Right lobe of liver (tissue), 6 donors: Measurements from ENCODE around the gene CEP72. TPM values are rescaled to one million over a fixed set of nuclear protein-coding genes. Genes with fewer than 3 reads are reported as not detected.

Experiments used
- ATAC-seq, 4 donors: fragments of 200-7000 bp; cut with Tn5 transposase; one replicate each; pipeline ENCODE4 v1.9.1; 2020; ENCODE audit warnings: mild to moderate bottlenecking in 4 of 4, moderate library complexity in 4 of 4
- DNase-seq, 3 donors: peaks; one replicate each; pipeline ENCODE4 v3.0.0-alpha.2; 2020
- H3K27ac ChIP-seq, 3 donors: fragments of 200-600 bp; one replicate each; pipeline ENCODE4 v1.8.0; 2022
- H3K27me3 ChIP-seq, 2 donors: fragments of 200-600 bp; one replicate each; pipeline ENCODE4 v1.8.0; 2022
- H3K36me3 ChIP-seq, 4 donors: fragments of 200-600 bp; sonication (generic) in 1 of 4; one replicate each; pipeline versions ENCODE4 v1.5.1 to v1.8.0; 2017 to 2022; ENCODE audit warnings: control low read depth in 1 of 4
- H3K4me1 ChIP-seq, 4 donors: fragments of 200-600 bp; sonication (generic) in 1 of 4; one replicate each; pipeline versions ENCODE4 v1.5.1 to v1.8.0; 2017 to 2022; ENCODE audit warnings: control low read depth in 1 of 4
- H3K4me3 ChIP-seq, 3 donors: fragments of 200-600 bp; one replicate each; pipeline ENCODE4 v1.8.0; 2022
- H3K9me3 ChIP-seq, 4 donors: fragments of 200-600 bp; sonication (generic) in 1 of 4; one replicate each; pipeline versions ENCODE4 v1.5.1 to v1.8.0; 2017 to 2022; ENCODE audit warnings: control low read depth in 1 of 4
- POLR2A ChIP-seq: fragments of 450-650 bp; IDR thresholded peaks from one replicate; pipeline ENCODE4 v1.6.1; 2017; ENCODE audit warnings: antibody characterized with exemption, mild to moderate bottlenecking
- WGBS: methylation state at CpG from one replicate; pipeline ENCODE4 v1.1.6; 2018; ENCODE audit warnings: low coverage, low lambda C conversion rate; ENCODE audit not compliant: insufficient coverage; ENCODE audit errors: missing lambda C conversion rate; 5-methylcytosine and 5-hydroxymethylcytosine counted together
- intact Hi-C, 2 donors: fragments of 100-400 bp; cut with DNase I; formaldehyde crosslinking; loops; one replicate each; pipeline versions ENCODE4 v1.11.2 to v1.14.1; 2022
- total RNA-seq, 6 experiments: library from RNA; depleted of rRNA in 2 of 6; stranded (reverse); fragments of >200 nt in 2 of 6; fragmentation: NEBNext Ultra II Directional in 3 of 6; extraction: Animal tissue kit (Norgen Biotek cat#: 25700) in 3 of 6; gene quantifications; one replicate each; pipeline versions ENCODE4 v1.1.0 to v1.2.4, GENCODE V29; 2016 to 2023
- TF ChIP-seq, protein P1 (sequence below), 4 donors: fragments of 200-600 bp in 3 of 4; fragments of 450-650 bp in 1 of 4; IDR thresholded peaks; one replicate each; pipeline versions ENCODE4 v1.5.1 to v1.8.0; 2016 to 2022; ENCODE audit warnings: antibody characterized with exemption in 4 of 4, mild to moderate bottlenecking in 2 of 4
- donor health status: DM: no; HTN: yes; CAD: no.
- donor health status: DM: no; HTN: no; CAD: no.
- donor health status: DM: no; HTN: no; CAD: no.
- donor health status: DM: no; HTN: yes; CAD: no.
- donor health status: DM: no; HTN: yes; CAD: no.

Gene CEP72
- total RNA-seq, 6 experiments from 2014 or later, result 3.4 to 6.0 (median 4.2) TPM

DNA sequence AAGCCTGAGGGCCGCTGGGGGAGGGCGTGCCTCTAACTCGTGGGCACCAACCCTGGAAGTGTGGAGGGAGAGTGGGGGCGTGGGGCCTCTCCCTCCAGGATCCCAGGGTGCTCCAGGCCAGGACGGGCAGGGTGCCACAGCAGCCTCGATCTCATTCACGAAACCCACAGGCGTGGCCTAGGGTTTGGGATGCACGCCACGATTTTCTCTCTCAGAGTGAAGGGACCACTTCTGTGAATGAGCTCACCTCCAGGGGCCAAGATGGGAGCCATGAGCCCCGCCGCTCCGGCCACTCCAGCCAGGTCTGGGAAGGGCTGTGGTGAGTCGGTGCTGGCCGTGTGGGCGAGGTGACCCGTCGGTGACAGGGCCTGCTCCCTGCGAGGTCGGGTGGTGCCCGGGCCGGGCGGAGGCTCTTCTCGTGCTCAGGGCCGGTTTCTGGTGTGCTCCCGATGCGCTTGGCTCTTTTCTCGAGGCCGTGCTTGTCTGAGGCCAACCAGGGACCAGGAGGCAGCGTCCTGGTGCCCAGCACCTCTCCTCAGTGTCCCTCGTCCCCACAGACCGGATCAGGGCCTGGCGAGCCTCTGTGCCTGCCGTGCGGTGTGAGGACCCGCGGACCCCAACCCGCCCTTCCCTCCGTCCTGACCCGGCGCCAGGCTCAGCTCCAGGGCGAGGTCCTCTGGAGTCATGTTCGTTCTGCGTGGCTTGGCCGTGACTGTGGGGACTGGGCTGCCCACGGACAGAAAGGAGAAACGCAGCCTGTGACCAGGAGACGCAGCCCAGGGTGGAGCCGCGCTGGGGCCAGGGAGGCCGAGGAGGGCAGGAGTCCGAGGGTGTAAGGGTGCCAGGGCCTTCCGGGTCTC lies 50.0 kb downstream of the CEP72 start:
- 88% methylated on average over 7 of the region's 53 CpGs for WGBS
- intact Hi-C loops, result no loop called here
- Histone ChIP-seq H3K27me3 (no peaks in the 10 kb centered on the region), H3K36me3 (no peaks in the 10 kb centered on the region), H3K4me1 (peaks cover 0 to 6% (median 2%) of the 10 kb centered on the region in 4 donors), H3K9me3 (no peaks in the 10 kb centered on the region), H3K4me3 (no peak overlapping the region), H3K27ac (no peak overlapping the region)
- DNase-seq (peak; percentile 21 to 55 (median 42)), ATAC-seq (no peak)
- TF ChIP-seq, protein P1, sequence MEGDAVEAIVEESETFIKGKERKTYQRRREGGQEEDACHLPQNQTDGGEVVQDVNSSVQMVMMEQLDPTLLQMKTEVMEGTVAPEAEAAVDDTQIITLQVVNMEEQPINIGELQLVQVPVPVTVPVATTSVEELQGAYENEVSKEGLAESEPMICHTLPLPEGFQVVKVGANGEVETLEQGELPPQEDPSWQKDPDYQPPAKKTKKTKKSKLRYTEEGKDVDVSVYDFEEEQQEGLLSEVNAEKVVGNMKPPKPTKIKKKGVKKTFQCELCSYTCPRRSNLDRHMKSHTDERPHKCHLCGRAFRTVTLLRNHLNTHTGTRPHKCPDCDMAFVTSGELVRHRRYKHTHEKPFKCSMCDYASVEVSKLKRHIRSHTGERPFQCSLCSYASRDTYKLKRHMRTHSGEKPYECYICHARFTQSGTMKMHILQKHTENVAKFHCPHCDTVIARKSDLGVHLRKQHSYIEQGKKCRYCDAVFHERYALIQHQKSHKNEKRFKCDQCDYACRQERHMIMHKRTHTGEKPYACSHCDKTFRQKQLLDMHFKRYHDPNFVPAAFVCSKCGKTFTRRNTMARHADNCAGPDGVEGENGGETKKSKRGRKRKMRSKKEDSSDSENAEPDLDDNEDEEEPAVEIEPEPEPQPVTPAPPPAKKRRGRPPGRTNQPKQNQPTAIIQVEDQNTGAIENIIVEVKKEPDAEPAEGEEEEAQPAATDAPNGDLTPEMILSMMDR (IDR thresholded peaks at IDR 0.05), result no peak
- TF ChIP-seq POLR2A, result no peak

DNA sequence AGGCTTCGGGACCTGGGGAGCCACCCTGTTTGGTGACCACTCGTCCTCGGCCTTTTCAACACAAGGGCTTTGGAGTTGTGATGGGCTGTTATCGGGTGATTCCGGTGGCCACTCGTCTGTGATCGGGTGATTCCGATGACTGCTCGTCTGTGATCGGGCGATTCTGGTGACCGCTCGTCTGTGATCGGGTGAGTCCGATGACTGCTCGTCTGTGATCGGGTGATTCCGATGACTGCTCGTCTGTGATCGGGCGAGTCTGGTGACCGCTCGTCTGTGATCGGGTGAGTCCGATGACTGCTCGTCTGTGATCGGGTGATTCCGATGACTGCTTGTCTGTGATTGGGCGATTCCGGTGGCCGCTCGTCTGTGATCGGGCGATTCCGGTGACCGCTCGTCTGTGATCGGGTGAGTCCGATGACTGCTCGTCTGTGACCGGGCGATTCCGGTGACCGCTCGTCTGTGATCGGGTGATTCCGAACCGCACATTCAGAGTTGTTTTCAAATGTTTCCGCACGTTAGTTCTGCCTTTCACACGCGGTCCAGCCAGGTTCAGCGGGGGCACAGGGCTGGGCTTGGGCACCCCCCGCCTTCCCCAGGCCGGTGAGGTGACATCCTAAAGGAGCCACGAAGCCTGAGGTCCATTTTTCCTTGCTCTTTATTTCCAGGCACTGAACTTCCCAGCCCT lies 50.8 kb downstream of the CEP72 start:
- Histone ChIP-seq H3K9me3 (no peaks in the 10 kb centered on the region), H3K27ac (no peak overlapping the region), H3K4me3 (no peak overlapping the region), H3K4me1 (peaks cover 0 to 6% (median 2%) of the 10 kb centered on the region in 4 donors), H3K27me3 (no peaks in the 10 kb centered on the region), H3K36me3 (no peaks in the 10 kb centered on the region)
- intact Hi-C loops, result no loop called here
- WGBS, result 94% methylated on average over 19 of the region's 56 CpGs
- ATAC-seq, result no peak
- DNase-seq, result peak; percentile 13 to 52 (median 39)
- no peak for TF ChIP-seq POLR2A
- TF ChIP-seq, protein P1 (IDR thresholded peaks at IDR 0.05), result no peak

DNA sequence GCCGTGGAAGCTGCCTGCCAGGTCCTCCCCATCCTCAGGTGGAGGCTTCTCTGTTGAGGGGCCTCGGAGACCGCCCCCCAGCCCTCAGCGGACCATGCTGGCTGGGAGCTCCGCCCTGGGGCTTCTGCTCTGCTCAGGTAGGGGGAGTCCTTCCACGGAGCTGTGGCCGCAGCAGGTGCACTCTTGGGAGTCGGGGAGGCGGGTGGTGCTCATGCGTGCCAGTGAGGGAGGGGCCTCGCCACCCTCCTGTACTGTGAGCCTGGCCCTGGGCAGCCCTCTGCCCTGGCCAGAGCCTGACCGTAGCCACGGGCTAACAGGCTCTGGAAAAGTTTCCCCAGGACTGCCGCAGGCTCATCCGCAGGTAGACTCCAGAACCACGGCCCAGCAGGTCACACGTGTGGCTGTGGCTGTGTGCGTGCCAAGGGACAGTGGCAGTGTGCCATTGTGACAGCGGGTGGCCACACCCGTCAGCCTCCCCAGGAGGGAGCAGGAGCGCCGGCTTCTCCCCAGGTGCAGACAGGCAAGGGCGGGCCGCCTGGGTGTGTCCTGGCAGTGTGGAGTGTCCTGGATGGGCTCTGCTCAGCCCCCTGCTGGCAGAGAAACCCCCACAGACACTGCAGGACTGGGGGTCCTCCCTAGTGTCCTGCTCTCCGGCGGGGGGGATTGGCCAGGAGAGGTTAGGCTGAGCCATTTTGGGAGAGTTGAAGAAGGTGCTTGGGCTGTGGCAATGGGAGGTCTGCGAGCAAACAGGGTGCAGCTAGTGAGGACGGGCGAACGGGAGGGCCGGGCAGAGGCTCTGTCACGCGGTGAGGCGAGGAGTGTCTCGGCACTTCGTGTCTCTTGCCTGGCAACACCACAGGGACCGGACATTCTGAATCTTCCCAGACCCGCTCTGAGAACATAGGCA lies 51.5 kb downstream of the CEP72 start:
- ATAC-seq, result peak; percentile 31 to 65 (median 46)
- H3K36me3 ChIP-seq, result no peaks in the 10 kb centered on the region
- no peak for TF ChIP-seq POLR2A
- TF ChIP-seq, protein P1 (IDR thresholded peaks at IDR 0.05), result no peak

DNA sequence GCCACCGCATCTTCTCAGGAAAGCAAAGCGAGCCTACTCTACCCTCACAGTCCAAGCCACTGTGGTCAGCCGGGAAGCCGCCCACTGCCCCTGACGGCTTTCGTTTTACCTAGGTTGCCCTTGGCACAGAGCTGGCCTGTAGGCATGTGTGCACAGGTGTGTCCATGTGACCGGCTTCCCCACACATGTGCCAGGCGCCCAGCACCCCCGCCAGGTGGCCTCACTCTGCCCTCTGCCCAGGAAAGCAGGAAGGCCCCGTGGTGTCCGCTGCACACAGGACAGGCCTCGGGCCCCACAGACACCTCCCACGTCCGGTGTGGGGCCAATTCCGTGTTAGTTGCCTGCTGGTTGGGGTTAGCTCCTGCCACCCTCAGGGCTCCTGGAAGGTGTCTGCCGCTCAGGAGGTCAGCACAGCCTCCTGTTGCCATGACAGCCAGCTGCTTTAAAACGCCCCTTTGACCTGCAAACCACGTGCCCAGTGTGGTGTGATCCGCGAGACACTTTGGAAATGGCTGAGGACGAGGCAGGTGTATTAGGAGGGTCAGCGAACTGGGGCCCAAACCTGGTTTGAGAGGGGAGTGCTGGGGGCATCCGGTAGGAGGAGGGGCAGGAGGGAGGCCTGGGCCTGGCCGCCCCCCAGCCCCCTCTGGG lies 52.3 kb downstream of the CEP72 start:
- DNase-seq (peak; percentile 74 to 85 (median 82)), ATAC-seq (peak; percentile 85 to 89 (median 88))
- H3K4me1 ChIP-seq, result peaks cover 0 to 6% (median 2%) of the 10 kb centered on the region in 4 donors
- TF ChIP-seq, protein P1 (IDR thresholded peaks at IDR 0.05), result peak in 2 of 4 donors; percentile 17 to 18
- TF ChIP-seq POLR2A, result no peak
- H3K27me3 ChIP-seq, result no peaks in the 10 kb centered on the region
- H3K36me3 ChIP-seq, result no peaks in the 10 kb centered on the region
- intact Hi-C loops, result no loop called here
- H3K4me3 ChIP-seq, result no peak overlapping the region
- no peaks in the 10 kb centered on the region for H3K9me3 ChIP-seq
- WGBS, result 30% methylated on average over 2 of the region's 24 CpGs
- H3K27ac ChIP-seq, result no peak overlapping the region

More for the DNA sequence above, 51.5 kb downstream of the CEP72 start:
- Histone ChIP-seq H3K4me3 (no peak overlapping the region), H3K27ac (no peak overlapping the region), H3K9me3 (no peaks in the 10 kb centered on the region), H3K27me3 (no peaks in the 10 kb centered on the region), H3K4me1 (peaks cover 0 to 6% (median 2%) of the 10 kb centered on the region in 4 donors)
- peak in 2 of 3 donors; percentile 37 to 68 for DNase-seq
- intact Hi-C loops, result no loop called here
- 74% methylated on average over 9 of the region's 38 CpGs for WGBS
